Prostate gland (tissue), 2 donors: ENCODE measurements around the gene ANO6.

Source experiments
- CTCF ChIP-seq, 4 experiments: fragments of 200-600 bp in 2 of 4; fragments of 450-650 bp in 2 of 4; sonication (generic) in 2 of 4; IDR thresholded peaks; 1 replicate in 3 of 4; 2 replicates in 1 of 4; pipeline ENCODE4 v1.5.1; 2016 to 2019; ENCODE audit warnings: antibody characterized with exemption in 4 of 4, mild to moderate bottlenecking in 2 of 4, moderate library complexity in 2 of 4
- POLR2A ChIP-seq: fragments of 450-650 bp; IDR thresholded peaks from one replicate; pipeline ENCODE4 v1.6.1; 2016; ENCODE audit warnings: antibody characterized with exemption, mild to moderate bottlenecking
- POLR2AphosphoS5 ChIP-seq: sonication (generic); formaldehyde crosslinking; IDR thresholded peaks from one replicate; pipeline ENCODE4 v1.6.1; 2017; ENCODE audit warnings: antibody characterized with exemption

DNA sequence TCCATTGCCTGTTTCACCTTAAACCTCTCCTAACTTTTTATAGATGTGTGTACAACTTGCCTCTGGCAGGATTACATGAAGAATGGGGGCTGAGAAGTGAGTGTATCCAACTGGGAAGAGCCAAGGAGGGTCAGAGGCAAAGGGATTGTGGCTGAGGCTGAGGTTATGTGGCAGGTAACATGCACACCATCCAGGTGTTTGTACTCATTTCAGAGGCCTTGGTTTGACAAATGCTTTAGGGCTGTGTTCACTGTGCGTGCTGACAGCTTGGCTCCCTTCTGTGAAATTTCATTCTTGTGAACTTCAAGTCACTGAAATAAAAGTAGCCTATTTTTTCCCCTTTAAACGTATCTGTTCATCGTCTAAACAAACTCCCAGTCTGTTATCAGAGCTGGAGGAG, 47.7 kb downstream of the ANO6 start:
- TF ChIP-seq CTCF (IDR thresholded peaks at IDR 0.05) (no peak), POLR2A (no peak), POLR2AphosphoS5 (no peak)
